DND-41 (cell line): ENCODE results near the gene EXOC3L4.

Experiments
- ATAC-seq: fragments of 200-7000 bp; cut with Tn5 transposase; 3 replicates; pipeline ENCODE4 v1.9.1; 2021; ENCODE audit warnings: low read depth; ENCODE audit not compliant: insufficient read depth
- DNase-seq: peaks from one replicate; pipeline ENCODE4 v3.0.0-alpha.2; 2020
- H2AFZ ChIP-seq: 2 replicates; pipeline ENCODE4 v1.6.0; 2012; ENCODE audit warnings: low read depth, low read length
- H3K27ac ChIP-seq: 2 replicates; pipeline ENCODE4 v1.5.1; 2012; ENCODE audit warnings: low read length, inconsistent platforms
- H3K27me3 ChIP-seq: fragments of 200-600 bp; sonication (generic); 2 replicates; pipeline ENCODE4 v1.6.0; 2012; ENCODE audit warnings: low read length, mild to moderate bottlenecking, inconsistent platforms; ENCODE audit not compliant: insufficient read depth, poor library complexity
- H3K36me3 ChIP-seq: 2 replicates; pipeline ENCODE4 v1.5.1; 2012; ENCODE audit warnings: low read length, inconsistent platforms; ENCODE audit not compliant: insufficient read depth
- H3K4me1 ChIP-seq: 2 replicates; pipeline ENCODE4 v1.5.1; 2012; ENCODE audit warnings: mild to moderate bottlenecking, low read length; ENCODE audit not compliant: insufficient read depth
- H3K4me2 ChIP-seq: 2 replicates; pipeline ENCODE4 v1.6.0; 2012; ENCODE audit warnings: mild to moderate bottlenecking, moderate library complexity, low read length, inconsistent platforms; ENCODE audit not compliant: insufficient read depth
- H3K4me3 ChIP-seq, 2 experiments: fragments of 200-600 bp in 1 of 2; shearing (Covaris generic) in 1 of 2; 2 replicates each; pipeline ENCODE4 v1.5.1; 2012 to 2016; ENCODE audit warnings: inconsistent platforms in 2 of 2, low read length in 2 of 2, mild to moderate bottlenecking in 2 of 2, low read depth in 1 of 2, moderate library complexity in 1 of 2
- H3K79me2 ChIP-seq: 2 replicates; pipeline ENCODE4 v1.6.0; 2012; ENCODE audit warnings: low read length, inconsistent platforms; ENCODE audit not compliant: insufficient read depth
- H3K9ac ChIP-seq: 2 replicates; pipeline ENCODE4 v1.6.0; 2012; ENCODE audit warnings: low read depth, mild to moderate bottlenecking, inconsistent platforms, low read length, moderate library complexity
- H3K9me3 ChIP-seq: 2 replicates; pipeline ENCODE4 v1.5.1; 2012; ENCODE audit warnings: low read length, moderate library complexity, mild to moderate bottlenecking, inconsistent platforms; ENCODE audit not compliant: insufficient read depth, severe bottlenecking
- H4K20me1 ChIP-seq: 2 replicates; pipeline ENCODE4 v1.6.0; 2012; ENCODE audit warnings: low read length; ENCODE audit not compliant: insufficient read depth
- CTCF ChIP-seq: IDR thresholded peaks from 2 replicates; pipeline ENCODE4 v1.5.1; 2012; ENCODE audit warnings: borderline replicate concordance, low read length, moderate library complexity, mild to moderate bottlenecking; ENCODE audit not compliant: poor library complexity, severe bottlenecking; ENCODE audit errors: extremely low read depth
- EZH2 ChIP-seq: IDR thresholded peaks from 3 replicates; pipeline ENCODE4 v1.6.1; 2012; ENCODE audit warnings: borderline replicate concordance, low read depth, mild to moderate bottlenecking, moderate library complexity, low read length, inconsistent platforms; ENCODE audit not compliant: severe bottlenecking

Gene EXOC3L4

DNA sequence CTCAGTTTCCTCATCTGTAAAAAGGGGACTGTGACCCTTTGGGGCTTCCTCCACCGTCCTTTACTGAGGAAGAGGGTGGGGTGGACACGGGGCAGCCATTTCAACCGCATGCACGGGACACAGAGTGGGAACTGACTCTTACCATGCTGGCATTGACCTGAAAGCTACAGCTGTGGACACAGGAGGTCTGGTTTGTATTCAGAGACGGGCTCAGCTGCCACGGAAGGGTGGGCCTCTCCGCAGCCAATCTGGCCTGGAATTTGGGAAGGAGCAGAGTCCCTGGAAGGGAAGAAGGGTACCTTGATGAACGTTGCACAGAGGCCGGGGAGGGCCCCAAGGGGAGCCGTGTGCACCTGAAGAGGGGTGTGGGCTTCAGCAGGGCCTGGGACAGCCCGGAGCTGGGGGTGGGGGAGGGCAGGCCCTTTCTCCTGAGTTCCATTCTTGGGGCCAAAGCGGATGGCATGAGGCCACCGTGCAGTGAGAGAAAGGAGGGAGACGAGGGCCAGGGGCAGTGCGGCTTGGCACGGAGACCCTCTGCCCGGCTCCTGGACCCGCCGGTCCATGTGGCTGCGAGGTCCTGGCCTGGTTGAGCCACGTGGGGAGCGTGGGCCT lies 43.3 kb downstream of the EXOC3L4 start:
- H3K4me3 ChIP-seq: no peak overlapping the region
- ATAC-seq: no peak
- H3K79me2 ChIP-seq: no peaks in the 10 kb centered on the region
- no peak overlapping the region for H3K4me2 ChIP-seq
- H4K20me1 ChIP-seq: peaks cover 4% of the 10 kb centered on the region; the same call in 1 of the 2 replicates
- TF ChIP-seq EZH2 (no peak), CTCF (no peak)
- H3K36me3 ChIP-seq: no peaks in the 10 kb centered on the region
- no peak overlapping the region for H3K9ac ChIP-seq
- no peaks in the 10 kb centered on the region for H3K27me3 ChIP-seq
- no peaks in the 10 kb centered on the region for H3K4me1 ChIP-seq
- no peak for DNase-seq
- no peak overlapping the region for H3K27ac ChIP-seq
- no peaks in the 10 kb centered on the region for H3K9me3 ChIP-seq
- H2AFZ ChIP-seq: no peak overlapping the region

DNA sequence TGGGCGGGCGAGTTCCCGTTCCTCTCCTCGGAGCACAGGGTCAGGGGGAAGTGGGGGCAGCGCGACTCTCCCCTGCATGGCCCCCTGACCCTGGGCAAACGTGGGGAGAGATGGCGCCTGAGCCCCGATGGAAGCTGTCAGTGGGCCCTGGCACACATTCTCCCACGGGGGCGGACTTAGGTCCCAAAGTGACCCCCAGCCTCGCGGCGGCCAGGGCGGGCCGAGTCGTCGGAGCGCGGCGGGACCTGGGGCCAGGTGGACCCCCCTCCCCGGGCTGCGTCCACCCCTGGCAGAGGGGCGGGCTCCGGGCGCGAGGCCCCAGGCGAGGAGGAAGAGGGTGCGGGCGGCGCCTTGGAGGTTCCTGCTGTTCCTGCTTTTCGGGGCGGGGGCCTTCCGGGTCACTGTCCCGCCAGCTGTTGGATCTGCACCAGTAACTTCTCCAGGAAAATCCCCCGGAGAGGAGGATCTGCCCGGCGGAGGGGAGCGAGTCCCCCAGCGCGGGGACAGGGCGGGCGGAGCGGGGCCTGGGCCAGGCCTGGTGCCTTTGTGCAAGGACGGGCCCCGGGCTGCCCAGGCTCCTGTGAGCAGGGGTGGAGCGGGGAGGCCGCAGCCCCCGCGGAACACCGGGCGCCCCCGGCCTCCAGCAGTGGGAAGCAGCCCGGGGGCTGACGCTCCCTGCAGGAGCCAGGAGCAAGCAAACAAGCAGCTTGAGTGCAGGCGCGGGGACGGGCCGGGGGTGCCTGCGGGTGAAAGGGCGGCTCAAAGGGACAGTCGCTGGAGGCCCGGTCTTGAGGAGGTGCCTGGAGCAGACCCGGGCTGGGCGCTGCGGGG lies 44.0 kb downstream of the EXOC3L4 start:
- Histone ChIP-seq H3K4me3 (no peak overlapping the region), H3K27me3 (peaks cover 4% of the 10 kb centered on the region), H3K36me3 (no peaks in the 10 kb centered on the region), H3K9me3 (no peaks in the 10 kb centered on the region), H2AFZ (no peak overlapping the region), H4K20me1 (no peaks in the 10 kb centered on the region), H3K79me2 (no peaks in the 10 kb centered on the region), H3K4me1 (no peaks in the 10 kb centered on the region), H3K9ac (no peak overlapping the region), H3K27ac (no peak overlapping the region), H3K4me2 (no peak overlapping the region)
- TF ChIP-seq CTCF: no peak
- no peak for TF ChIP-seq EZH2
- no peak for DNase-seq
- no peak for ATAC-seq

DNA sequence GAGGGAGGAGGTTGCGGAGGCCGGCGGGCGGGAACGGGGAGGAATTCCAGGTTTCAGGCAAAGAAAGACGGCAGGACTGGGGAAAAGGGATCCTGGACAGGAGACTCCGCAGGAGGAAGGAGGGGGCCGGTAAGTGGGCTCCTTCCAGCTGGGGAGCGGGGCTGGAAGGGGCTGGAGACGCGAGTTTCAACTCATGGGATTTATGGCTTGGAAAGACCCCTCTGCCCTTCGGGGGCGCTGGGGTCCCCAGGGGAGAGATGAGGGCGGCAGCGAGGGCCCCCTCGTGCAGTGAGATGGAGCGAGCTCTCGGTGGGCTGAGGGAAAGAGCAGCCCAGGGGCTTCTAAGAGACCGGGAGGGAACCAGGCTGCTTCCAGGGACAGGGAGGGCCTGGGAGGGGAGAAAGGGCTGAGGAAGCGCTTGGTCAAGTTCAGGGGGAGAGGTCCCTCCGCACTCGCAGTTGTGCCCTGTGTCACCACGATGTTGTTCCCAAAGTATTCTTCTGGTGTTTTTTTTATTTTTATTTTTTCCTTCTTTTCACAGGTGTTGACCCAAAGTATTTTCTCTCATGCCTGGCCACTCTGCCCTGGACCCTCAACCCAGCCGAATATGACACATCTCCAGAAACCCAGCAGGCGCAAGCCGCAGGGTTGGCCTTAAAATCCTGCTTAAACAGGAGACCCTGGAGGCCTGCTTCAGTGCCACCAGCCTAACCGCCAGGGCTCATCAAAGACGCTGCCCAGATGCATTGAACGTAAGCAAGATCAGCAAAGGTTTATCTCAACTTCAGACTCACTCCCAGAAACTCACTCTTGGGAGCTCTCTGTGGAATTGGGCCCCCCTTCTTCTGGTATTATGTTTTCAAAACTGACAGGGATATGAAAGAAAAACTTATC lies 44.9 kb downstream of the EXOC3L4 start:
- H3K36me3 ChIP-seq: no peaks in the 10 kb centered on the region
- no peaks in the 10 kb centered on the region for H3K9me3 ChIP-seq
- H4K20me1 ChIP-seq: no peaks in the 10 kb centered on the region
- ATAC-seq (no peak), DNase-seq (no peak)
- no peak overlapping the region for H3K9ac ChIP-seq
- no peaks in the 10 kb centered on the region for H3K4me1 ChIP-seq
- H3K4me3 ChIP-seq: no peak overlapping the region
- TF ChIP-seq CTCF: no peak
- TF ChIP-seq EZH2: no peak
- H3K79me2 ChIP-seq: no peaks in the 10 kb centered on the region
- no peak overlapping the region for H3K27ac ChIP-seq
- H3K4me2 ChIP-seq: no peak overlapping the region
- H2AFZ ChIP-seq: no peak overlapping the region
- peaks cover 5% of the 10 kb centered on the region for H3K27me3 ChIP-seq
